CD4-positive, alpha-beta T cell treated with Interleukin-10 for 1 hour (primary cell): Measurements from ENCODE around the gene PCNX4.

Experiments
- DNase-seq: peaks from one replicate; pipeline ENCODE4 v3.0.0-alpha.2; 2020

The PCNX4 gene

GRCh38 chr14:60175255-60175902 is 83.7 kb downstream of the PCNX4 start:
- no peak for DNase-seq

DNA sequence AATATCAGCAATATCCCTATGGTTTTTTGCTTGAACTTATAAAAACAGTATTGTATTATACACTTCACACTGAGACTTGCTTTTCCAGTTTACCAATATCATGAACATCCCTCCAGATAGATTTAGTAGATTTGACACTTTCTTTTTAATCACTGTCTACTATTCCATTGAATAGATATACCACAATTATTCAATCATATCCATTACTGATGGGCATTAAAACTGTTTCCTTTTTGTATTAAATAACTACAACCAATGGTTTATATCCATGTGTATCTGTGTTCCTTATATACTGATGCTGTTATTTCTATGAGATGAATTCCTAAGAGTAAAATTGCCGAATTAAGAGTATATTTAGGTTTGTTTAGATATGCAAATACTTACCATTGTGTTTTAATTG is 86.4 kb downstream of the PCNX4 start:
- DNase-seq = no peak

DNA sequence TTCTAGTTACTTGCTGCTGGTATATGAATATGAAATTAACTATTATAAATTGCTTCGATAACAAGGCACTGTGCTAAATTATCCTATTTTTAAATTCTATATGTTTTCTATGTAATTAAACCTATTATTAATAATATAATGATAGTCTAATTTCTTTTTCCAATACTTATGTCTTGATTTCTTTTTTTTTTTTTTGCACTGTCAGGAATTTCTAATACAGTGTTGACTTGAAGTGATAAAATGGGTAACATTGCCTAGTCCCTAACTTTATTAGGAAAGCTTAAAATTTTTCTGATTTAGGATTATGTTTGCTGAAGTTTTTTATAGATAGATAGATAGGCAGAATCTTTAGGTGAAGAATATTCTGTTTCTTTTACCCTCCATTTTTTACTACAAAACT is 87.1 kb downstream of the PCNX4 start:
- no peak for DNase-seq

GRCh38 chr14:60179431-60179869 is 87.7 kb downstream of the PCNX4 start:
- DNase-seq = no peak

DNA sequence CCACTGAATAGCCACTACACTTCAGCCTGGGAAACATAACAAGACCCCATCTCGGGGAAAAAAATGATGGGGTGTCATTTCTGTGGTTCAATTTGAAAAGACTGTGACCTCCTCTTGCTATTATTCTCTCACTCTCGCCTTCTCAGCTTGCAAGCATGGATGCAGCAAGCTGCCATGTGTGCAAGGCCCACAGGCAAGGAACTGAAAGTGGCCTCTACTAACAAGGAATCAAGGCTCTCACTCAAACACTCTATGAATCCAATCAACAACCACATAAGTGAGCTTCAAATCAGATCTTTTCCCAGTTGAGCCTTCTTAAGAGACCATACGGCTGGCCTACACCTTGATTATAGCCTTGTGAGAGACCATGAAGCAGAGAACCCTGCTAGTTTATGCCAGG is 91.4 kb downstream of the PCNX4 start:
- no peak for DNase-seq

GRCh38 chr14:60183741-60184140 is 92.0 kb downstream of the PCNX4 start:
- DNase-seq = peak; percentile 25

GRCh38 chr14:60184146-60184904 is 92.6 kb downstream of the PCNX4 start:
- DNase-seq = peak; percentile 81

- DNase-seq = no peak
Observed at GRCh38 chr14:60184905-60185555, 93.3 kb downstream of the PCNX4 start.

DNA sequence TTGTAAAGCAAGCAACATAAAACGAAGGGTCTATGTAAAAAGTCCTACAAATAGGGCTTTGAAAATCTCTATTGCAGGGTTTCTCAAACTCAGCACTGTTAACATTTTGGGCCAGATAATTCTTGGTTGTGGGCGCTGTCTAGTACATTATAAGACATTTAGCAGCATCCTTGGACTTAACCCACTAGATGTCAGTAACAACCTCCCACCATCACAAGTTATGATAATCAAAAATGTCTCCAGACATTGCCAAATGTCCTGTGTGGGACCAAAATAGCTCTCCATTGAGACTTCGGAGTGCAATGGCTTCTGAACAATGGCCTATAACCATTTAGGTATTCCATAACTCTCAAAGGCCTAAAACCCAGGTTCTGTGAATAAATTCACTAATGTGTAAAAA is 96.4 kb downstream of the PCNX4 start:
- no peak for DNase-seq

DNA sequence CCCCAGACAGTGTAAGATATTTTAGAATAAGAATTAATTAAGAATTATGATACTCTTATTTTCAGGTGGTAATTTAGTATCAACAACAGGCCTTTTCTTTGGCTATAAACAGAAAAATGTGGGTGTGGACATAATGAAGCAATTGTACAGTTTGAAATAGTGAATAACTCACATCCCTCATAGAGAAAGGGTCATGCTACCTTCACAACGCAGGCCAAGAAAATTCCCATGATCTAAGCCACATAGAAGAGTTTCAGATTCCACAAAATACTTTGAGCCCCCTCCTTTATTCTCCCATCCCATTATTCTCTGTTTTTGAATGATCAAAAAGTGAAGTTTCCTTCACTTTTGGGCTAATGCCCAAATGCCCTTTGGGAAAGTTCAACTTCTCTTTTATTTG is 97.0 kb downstream of the PCNX4 start:
- no peak for DNase-seq

DNA sequence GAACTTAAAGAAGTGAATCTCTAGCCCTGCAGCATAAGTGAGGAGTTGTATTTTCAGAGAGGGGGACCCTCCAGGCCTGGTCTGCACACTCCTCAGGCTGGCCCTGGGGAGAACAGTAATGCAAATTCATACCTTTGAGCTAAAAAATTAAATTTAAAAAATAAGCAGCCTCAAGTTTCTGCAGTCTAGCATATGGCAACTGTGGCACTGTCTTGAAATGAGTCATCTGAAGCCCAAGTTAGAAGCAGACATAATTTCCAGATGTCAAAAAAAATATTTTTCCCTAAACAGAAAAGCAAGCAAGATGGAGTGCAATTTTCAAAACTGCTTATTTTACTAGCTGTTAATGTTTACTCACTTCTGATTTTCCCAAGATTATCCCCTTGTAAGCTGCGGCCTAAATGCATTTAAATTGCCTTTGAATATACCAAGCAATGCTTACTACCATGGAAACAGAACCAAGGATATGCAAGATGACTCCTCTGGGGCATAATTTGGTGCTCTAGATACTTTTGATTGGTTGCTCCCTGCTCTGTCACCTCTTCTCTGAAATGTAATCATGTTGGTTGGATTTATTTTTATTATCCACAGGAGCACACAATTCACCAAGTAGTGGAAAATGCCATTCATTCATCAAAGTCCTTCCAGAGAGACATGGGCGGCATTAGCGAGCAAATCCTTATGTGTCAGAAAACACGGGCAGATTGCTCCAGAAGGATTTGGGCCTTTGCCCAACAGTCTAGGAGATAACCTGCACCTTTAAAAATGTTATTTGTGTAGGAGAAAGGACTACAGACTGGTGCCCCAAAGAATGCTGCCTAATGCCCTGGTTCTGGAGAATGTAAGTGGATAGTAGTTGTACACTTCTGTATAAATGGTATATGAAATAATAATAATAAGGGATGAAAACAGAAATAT is 98.5 kb downstream of the PCNX4 start:
- DNase-seq = no peak

DNA sequence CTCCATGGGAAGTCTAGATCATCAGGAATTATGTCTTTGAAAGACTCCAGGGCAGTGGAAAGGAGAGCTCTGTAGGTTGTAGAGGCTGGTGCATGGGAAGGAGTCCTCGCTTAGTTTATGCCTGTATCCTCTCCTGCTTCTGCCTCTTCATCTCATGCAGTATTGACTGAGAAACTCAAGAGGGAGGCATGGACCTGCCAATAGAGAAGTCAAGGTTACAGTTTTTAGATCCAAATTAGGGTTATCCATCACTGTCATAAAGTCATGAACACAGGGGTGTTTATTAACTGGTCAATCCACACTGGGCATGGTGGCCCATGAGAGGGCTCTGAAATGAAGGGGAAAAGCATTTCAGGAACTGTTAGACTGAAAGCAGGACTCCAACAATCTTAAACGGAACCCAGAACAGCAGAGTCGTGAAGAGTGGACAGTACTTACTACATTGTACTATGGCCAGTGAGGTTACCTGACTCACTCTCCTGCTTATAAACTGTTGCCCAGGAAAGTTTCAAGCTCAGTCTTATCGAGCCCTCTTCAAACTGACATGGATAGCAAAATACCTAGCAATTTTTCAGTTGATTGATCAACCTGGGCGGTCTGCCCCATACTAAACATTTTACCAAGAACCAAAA is 103.6 kb downstream of the PCNX4 start:
- DNase-seq = peak; percentile 3

- DNase-seq = no peak
Observed at GRCh38 chr14:60196291-60196690, 104.6 kb downstream of the PCNX4 start.

DNA sequence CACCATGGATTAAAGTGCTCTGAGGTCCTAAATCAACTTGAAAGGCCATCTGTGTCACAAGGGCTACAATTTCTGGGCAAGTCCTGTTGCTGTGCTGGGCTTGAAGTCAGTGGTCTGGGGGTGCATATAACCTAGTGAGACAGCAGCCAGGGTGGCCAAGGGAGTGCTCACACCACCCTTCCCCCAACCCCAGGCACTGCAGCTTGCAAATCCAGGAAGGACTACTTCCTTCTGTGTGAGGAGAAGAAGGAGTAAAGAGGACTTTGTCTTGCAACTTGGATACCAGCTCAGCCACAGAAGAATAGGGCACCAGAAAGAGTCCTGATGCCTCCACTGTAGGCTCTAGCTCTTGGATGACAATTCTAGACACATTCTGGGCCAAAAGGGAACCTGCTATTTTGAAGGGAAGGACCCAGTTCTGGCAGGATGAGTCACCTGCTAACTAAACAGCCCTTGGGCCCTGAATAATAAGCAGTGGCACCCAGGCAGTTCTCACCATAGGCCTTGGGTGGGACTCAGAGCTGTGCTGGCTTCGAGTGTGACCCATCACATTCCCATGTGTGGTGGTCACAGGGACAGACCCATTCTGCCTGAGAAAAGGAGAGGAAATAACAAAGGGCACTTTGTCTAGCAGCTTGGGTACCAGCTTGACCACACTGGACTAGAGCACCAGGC is 106.0 kb downstream of the PCNX4 start:
- DNase-seq = no peak

DNA sequence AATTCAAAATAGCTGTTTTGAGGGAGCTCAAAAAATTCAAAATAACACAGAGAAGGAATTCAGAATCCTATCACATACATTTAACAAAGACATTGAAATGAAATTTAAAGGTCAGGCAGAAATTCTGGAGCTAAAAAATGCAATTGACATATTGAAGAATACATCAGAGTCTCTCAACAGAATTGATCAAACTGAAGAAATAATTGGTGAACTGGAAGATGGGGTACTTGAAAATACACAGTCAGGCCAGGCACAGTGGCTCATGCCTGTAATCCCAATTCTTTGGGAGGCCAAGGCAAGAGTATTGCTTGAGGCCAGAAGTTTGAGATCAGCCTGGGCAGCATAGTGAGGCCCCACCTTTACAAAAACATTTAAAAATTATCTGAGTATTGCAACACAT is 107.6 kb downstream of the PCNX4 start:
- DNase-seq = no peak

DNA sequence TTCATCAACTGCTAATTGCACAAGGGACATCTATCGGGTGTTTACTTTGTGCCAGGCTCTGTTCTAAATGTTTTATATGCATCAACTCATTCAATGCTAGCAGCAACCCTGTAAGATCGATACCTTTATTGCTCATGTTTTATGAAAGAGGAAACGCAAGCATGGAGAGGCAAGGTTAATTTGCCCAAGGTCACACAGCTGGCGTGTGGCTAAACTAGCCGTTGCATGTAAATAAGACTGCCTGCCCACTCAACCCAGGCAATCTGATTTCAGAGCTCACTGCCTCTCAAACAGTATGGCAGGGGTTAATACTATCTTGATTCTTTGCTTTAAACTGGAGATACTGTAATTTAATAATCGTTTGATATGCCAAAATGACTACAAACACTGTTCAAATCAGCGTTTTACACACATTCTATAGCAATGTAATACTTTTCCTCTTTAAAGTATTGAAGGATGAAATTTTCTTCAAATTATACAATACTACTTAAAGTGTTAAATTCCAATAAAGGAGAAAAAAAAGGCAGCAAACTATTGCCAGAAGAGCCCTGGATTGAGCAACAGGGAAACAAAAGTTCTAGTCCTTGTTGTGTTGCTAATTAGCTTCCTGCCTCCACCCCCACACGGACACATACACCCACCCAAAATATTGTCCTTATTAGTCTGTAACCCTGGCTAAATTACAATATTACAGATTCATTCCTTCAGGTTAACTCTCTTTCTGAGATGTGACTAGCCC is 112.5 kb downstream of the PCNX4 start:
- no peak for DNase-seq

GRCh38 chr14:60204843-60205774 is 113.4 kb downstream of the PCNX4 start:
- no peak for DNase-seq

GRCh38 chr14:60206249-60206670 is 114.5 kb downstream of the PCNX4 start:
- no peak for DNase-seq

- no peak for DNase-seq
Observed at GRCh38 chr14:60206837-60207533, 115.3 kb downstream of the PCNX4 start.
